Globus pallidus (tissue), 1 donor: ENCODE results near the gene WHRN.
A peak's percentile ranks its signal among the peaks of the same experiment; 100 is the strongest.

Source experiments
- DNase-seq: peaks from one replicate; pipeline ENCODE4 v3.0.0-alpha.2; 2015; ENCODE audit warnings: low spot score

The WHRN gene

DNA sequence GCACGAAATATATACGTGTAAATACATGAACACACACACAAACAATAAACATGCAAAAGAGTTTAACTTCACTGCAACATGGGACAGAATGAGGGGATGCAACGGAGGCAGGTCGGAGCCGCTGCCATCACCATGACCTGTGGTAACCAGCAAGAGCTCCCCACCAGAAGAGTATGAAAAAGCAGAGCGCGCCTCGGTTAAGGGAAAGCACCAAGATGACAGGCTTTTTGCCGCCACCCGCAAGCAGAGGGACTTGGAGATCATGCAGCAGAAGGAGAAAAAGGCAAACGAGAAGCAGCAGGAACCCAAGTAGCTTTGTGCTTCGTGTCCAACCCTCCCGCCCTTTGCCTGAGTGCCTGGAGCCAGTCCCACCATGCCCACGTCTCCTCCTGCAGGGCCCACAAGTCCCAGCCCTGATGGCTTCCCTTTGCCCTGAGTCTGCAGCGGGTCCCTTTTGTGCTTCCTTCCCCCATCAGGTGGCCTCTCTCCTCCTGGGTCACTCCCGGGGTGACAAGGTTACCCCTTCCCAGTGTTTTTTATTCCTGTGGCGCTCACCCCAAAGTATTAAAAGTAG lies 13.8 kb downstream of the WHRN start:
- DNase-seq: no peak

DNA sequence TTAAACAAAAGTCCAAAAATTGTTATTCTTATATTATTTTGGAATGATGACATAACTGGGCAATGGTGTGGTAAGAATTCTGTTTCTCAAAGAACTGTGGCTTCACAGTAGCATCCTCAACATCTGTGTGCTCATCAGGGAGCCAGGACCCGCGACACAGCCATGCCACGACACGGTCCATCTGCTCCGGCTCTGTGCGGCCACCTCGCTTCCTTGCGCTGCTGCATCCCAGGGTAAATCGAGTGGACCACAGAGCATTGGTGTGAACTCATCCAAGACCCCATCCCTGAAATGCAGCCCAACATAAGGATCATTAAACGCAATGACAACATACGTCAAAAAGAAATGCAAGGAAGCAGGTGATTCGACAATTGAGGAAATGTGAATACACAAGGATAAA lies 15.3 kb downstream of the WHRN start:
- no peak for DNase-seq

DNA sequence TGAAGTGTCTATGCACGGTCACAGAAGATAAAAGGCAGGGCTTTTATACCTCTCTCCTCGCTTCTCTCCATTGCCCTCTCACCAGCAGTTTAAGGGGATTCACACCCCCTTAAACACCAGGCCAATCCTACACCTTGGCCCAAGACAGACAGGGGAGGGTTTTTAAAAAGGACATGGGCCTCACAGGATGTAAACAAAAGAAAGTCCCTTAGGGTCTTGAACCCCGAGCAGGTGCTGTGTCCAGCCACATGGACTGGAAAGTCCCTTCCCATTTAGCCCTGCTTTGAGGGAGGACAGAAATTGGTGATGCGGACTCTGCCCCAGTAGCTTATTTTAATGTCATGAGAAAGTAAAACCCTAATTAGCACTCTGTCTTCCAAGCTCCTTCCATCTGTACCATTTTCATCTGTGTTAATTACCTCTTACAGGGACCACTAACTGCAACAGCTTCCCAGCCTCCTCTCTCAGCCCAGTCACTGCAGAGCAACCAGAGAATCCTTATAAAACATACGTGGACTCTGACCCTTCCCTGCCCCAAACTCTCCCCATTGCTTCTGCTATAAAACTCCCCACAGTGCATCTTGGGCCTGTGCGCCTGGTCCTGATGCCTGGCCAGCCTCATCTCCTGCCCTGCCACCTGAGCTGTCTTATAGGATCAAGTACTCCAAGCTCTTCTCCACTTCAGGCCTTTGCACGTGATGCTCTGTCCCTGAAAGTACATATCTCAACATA lies 16.7 kb downstream of the WHRN start:
- no peak for DNase-seq

DNA sequence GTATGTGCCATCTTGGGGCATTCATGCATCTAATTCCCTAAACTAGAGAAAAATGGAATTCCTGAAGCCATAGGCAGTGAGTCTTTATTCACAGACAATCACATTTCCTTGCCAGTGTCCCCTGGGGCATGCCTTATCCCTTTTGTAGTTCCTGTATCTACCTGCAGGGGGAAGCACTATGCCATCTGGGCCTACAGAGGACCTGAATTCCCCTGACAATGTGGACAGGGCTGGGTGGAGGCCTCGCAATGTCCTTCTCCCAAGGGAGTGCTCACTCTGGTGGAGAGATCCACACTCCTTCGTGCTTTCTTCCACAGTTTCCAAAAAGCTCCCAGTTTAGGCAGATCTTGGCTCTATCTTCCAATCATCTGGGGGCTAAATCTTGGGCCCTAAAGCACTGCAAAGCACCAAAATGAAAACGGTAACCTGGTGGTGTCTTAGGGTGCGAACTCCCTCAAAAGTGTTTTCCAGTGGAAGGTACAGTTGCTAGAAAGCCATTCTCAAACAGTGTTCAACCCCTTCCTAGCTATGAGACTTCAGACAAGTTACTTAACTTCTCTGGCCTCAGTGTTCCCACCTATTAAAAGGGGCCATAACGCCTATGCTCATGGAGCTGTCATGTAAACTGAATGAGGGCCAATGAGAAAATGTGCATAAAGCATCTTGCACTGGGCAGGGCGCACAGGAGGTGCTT lies 17.5 kb downstream of the WHRN start:
- peak; percentile 81 for DNase-seq

DNA sequence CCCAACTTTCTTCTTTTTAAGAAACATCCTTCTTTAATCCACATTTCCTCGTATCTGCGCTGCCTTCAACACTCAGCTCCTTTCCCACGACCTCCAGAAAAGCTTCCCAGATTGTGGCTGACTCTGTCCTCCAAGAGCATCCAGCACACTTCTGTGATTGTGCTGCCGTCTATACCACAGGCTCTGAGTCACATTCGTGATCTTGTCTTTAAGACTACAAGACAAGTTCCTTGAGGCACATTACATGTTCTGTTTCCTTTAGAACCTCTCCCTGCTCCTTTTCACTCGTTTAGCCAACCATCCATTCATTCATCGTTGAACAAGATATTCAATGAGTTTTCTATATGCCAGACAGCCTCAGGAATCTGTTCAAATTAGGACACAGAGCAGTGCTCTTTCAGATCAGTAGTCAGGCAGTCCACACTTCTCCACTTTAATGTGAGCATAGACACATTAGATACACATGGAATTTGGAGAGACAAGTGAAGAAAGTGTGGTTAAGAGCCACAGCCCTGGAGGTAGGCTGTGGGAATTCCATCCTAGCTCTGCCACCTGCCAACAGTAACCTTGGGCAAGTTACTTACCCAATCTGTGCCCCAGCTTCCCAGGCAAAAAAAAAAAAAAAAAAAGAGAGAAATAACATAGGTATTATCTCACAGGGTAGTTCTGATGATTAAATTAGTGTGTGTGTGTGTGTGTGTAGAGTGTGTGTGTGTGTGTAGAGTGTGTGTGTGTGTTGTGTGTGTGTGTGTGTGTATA lies 18.9 kb downstream of the WHRN start:
- no peak for DNase-seq

DNA sequence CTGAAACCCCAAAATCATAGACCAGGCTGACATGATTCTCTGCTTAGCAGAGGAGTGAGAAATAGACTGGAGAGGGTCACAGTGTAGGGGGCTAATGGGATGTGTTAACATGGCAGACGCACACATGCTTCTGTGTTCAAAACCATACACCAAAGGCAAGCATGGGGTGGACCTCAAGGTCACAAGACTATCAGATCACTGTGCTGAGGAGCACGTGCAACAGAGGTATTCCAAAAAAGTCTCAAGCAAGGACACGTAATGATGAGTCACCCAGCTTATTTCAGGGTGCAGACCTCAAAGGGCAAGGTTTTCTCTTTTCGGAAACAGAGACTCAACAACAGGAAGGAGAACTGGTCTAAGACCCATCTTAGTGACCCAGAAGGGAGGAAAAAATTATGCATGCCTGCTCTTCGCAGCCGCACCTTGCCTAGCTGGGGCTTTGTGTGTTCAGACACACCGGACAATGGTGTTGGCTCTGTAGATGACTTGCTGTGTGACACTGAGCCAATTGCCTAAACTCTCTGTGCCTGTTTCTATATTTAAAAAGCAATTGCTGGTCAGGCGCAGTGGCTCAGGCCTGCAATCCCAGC lies 20.3 kb downstream of the WHRN start:
- DNase-seq: no peak

DNA sequence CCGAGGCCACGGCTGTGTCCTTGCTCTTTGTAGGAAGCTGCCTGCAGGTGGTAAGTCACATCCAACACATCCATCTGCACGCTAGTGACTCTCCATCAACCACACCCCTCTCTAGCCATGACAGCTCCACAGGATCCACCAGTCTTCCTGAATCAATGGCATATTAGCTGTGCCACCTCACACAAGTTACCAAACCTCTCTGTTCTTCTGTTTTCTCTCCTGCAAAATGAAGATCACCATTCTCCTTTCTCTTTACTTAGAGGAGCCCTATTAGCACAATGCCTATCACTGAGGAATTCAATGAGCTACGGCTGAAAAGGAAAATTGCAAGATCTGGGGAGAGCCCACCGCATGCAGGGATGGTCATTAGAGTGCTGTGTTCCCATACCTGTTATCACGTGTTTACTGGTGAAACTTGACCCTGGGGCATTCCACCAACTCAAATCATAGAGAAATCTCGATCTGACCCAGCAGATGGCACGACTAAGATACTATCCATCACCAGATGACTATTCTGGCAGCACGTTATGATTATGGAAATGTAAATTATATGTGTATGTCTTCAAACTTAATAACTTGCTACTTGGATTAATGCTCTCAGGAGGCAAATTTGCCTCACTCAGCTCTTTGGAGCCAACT lies 20.9 kb downstream of the WHRN start:
- no peak for DNase-seq

DNA sequence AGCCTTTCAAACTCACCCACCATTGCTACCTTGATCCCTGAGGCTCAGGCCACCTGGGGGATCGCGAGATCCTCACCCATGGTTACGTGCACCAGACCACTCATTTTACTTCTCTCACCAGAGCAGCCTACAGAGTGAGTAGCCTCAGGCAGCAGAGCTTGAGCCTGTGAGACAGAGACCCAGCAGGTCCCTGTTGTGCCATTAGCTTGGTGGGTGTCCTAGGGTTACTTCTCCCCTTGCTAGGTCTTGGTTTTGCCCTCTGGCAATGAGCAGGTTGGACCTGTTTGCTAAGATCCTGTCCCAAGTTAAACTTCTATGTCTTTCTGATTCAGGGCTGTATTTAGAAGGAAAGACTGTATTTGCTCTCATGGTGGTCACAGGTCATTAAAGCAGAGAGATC lies 21.8 kb downstream of the WHRN start:
- DNase-seq: no peak

DNA sequence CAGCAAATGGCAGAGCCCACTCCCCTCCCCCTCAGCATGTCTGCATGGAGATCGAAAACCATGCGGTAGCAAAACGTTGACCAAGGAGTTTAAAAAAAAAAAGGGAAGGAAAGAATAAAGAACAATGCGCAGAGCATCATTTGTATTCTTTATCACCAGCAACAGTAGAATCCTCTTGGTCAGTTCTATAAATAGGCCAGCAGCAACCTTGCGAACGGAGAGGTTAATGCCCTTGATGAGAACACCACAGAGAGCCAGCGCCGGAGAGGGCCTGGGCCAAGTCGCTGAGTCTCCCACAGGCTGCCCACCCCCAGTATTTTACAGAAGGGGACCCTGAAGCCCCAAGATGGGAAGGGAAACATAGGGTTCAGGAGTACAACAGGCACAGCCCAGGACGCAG lies 22.7 kb downstream of the WHRN start:
- no peak for DNase-seq

DNA sequence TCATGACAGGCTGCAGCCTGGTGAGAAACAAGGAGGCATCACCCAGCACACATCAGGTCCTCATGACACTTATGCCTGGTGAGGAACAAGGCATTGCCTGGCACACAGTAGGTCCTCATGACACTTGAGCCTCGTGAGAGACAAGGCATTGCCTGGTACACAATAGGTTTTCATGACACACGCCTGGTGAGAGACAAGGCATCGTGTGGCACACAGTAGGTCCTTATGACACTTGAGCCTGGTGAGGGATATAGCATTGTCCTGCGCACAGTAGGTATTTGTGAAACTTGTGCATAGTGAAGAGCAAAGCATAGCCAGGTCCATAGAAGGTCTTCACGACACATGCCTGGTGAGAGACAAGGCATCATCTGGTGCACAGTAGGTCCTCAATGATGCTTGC lies 23.5 kb downstream of the WHRN start:
- DNase-seq: no peak

DNA sequence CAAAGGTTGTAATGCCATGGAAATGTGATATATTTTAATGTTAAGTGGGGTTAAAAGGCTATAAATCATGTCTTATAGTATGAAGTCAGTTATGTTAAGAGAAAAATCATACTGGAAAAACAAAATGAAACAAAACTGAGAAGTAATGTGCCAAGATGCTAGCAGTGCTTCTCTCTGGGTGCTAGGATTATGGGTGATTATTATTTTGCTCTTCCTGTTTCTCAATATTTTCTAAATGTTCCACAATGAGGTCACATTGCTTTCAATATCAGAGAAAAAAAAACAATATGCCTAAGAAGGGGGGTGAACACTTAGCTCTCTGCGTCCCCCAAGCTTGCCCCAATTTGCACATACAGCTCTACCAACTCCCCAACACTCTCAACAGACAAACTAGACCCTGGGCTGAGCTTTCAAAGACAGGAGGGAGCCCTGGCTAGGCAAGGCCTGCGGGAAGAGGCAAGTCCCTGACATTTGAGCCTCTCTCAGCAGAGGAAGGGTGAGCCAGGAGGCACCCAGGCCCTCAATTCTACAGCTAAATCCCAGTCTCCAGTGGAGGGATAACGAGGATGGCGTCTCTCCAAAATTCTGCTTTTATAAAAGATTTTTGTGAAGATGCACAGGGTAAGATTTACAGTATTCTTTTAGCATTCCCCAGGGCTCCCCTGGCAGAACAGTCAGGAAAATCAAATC lies 24.4 kb downstream of the WHRN start:
- DNase-seq: no peak

DNA sequence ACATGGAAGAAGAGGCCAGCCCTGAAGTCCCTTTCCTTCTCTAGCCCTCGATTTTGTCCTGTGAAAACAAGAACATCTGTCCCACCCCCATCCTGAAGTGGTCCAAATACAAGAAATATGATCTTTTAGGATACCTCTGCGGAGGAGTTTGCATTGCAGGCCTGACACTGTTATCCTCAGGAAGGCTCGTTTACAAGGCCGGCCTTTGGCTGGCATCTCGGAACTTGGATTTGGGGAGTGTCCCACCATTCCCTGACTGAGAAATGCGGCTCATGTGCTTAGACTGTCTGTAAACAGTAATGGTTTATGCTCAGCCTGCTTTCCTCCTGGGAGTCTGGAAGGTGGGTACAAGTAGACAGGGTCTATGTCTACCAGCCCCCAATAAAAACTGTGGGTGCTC lies 26.4 kb downstream of the WHRN start:
- DNase-seq: no peak

DNA sequence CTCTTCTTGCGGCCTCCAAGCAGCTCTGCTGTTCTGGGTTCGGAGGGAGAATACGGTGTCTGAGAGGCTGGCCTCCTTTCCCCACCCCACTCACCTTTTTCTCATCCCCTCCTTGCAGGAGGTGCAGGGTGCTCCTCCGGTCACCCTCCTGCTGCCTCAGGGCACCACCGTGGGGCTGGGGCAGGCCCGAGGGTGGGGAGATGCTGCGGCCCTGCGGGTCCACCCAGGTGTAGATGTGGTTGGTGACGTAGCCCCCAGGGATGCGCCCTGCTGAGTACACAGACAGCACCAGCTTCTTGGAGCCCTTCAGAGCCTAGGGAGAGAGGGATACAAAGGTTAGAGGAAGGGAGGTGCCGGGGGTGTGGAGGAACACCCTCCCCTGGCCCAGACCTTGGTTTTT lies 26.8 kb downstream of the WHRN start:
- no peak for DNase-seq

DNA sequence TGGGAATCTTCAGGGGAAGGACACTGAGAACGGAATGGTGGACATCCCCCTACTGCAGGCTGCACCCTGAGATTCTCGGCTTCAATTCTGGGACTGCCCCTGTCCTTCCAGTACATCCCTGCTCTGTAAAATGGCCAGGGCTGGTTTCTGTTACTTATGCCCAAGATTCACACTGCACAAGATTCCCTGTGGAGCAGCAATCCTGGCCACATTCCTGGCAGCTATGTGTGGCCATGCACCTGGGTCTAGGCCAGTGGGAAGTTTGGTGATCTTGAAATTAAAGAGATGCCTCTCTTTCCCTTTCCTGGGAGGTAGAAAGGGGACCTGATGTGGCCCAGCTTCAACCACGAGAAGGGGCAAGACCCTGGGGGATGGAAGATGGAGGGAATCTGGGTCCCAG lies 27.6 kb downstream of the WHRN start:
- DNase-seq: no peak

DNA sequence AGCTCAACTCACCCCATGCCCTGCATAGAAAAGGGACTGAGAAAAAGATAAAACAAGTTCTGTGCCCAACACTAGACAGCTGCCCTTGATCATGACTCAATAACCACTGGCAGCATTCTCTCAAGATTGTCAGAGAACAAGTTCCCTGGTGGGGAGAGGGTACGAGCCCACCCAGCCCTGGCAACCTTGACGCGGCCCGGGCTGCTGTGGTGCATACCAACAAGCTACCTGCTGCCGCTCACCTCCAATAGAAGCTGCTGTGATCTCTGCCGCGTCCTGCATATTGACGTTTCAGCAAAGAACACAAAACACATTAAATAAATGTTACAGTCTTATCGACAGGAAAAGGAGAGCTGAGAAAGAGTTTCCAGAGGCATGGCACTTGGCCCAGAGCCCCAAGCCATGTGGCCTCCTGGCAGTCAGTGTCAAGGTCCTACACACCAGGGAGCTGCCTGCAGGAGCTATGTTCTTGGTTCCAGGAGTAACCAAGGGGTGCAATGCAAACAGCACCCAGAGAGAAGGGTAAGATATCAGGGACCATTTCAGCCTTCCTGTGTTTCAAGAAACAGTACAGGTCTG lies 28.3 kb downstream of the WHRN start:
- no peak for DNase-seq

DNA sequence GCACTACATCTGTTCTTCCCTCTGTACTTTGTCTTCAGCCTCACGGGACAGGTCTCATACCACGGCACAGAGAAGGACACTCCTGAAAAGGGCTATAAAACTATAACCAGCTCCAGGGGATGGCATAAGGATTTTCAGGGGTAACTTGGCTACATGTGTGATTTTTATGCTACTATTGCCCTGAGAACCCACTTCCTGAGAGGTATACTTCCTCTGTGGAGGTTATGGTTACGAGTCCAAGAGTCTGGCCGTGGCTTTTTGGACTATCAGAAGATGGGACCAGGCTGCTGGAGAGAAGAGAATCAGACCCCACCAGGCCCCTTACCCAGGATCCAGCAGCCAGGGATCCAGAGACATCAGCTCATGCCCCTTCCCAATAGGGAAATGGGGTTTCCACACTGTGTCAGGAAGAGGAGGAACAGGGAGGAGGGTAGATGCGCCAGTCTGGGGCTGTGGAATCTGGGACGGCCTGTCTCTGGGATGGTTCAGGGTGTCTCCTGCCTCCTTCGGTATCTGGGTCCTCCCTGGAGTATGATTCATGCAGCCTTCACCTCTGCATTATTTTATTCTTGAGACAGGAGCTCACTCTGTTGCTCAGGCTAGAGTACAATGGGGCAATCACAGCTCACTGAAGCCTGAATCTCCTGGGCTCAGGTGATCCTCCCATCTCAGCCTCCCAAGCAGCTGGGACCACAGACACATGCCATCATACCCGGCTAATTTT lies 29.7 kb downstream of the WHRN start:
- no peak for DNase-seq

DNA sequence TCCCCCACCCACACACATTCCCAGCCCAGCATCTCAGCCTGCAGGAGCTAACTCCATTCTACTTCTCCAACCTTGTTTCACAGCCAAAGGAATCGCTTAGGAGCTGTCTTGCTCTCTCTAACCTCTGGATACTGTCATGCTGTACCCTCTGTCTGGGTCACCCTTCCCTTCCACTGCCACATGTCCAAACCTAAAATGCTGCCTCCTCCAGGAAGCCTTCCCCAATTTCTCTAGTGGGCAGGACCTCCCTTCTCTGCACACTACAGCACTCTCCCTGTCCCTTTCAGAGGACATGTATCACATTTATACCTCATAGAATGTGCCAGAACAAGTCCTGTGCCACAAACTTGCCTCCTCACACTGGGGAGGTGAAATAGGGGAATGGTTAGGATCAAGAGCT lies 30.8 kb downstream of the WHRN start:
- no peak for DNase-seq

DNA sequence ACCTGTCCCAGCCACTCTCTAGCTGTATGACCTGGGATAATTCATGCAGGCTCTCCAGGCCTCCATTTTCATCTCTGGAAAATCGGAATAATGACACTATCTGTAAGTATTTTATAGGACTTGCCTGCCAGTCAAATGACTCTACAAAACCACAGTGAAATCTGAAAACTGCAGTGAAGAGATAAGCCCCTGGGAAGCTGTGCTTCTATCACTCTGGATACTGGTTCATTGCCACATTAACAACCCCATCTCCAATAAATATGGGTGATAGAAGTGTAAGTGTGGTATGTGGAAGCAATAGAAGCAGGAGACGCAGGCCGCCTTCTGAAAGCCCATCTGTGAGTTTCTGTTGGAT lies 31.8 kb downstream of the WHRN start:
- DNase-seq: no peak

DNA sequence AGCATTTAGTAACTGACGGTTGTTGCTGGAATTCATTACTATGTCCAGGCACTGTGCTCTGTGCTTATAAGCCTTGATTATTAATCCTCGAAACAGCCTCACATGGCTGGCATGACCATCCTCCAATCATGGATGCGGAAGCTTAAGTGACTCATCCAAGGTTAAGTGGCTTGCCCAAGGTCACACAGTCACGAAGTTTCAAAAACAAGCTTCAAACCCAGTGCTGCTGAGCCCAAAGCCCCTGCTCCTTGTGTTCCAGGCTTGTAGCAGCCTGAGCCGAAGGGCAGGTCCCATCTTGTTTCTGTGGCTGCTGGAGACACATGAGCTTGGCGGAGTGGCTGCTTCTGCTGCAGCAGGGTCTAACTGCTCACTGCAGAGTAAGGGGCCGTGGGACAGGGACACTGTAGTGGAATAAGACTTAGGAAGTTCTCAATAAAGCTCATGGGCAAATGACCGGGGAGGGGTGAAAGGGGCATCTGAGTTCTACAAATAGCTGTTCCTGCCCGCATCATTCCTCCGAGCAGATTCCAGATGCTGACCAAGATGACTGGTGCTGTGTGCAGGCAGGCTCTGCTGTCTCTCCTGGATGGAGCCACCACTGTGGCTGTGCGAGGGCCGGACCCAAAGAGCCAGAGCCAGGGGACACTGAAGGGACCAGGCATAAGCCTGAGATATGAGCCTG lies 32.4 kb downstream of the WHRN start:
- no peak for DNase-seq

DNA sequence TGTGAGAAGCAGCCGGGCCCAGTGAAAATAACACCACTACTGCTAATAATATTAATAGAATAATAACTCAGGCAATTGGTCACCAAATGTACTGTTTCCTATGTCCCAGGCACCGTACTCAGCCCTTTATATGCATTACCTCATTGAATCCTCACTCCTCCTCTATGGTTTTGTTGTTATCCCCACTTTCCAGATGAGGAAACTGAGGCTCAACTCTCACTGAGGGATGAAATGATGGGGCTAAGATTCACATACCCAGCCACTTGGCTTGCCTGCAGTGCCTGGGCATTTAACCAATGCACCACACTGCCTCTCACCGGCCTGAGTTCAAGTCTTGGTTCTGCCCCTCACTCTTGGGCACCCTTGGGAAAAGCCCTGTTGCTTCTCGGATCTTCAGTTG lies 34.1 kb downstream of the WHRN start:
- no peak for DNase-seq
